Activated CD8-positive, alpha-beta T cell treated with anti-CD3 and anti-CD28 coated beads, Interleukin-2, amount 10 ng/mL, durations not matched to agents 7 days and 5 days (primary cell): ENCODE measurements around the gene CSTA. TPM values are rescaled to one million over a fixed set of nuclear protein-coding genes. Genes with fewer than 3 reads are reported as not detected.

ENCODE experiments used
- ATAC-seq: fragments of 150-1000 bp; cut with Tn5 transposase; one replicate; pipeline ENCODE4 v1.10.0; 2021; ENCODE audit warnings: moderate library complexity
- CTCF ChIA-PET: fragments of 350-600 bp; sonication (Branson Sonifier 250); formaldehyde crosslinking; loops from one replicate; lab custom pipeline; 2021; ENCODE audit warnings: antibody characterized with exemption; lab: Charles Lee
- POLR2A ChIA-PET: fragments of 350-600 bp; sonication (Branson Sonifier 250); formaldehyde crosslinking; loops from one replicate; lab custom pipeline; 2021; ENCODE audit warnings: antibody characterized with exemption; lab: Charles Lee
- DNase-seq: peaks from one replicate; pipeline ENCODE4 v3.0.0-alpha.2; 2020
- H3K27ac Mint-ChIP-seq: one replicate; pipeline ENCODE4 v1.8.0; 2021; ENCODE audit warnings: mild to moderate bottlenecking, mixed read lengths
- H3K27me3 Mint-ChIP-seq: one replicate; pipeline ENCODE4 v1.8.0; 2021; ENCODE audit warnings: low read depth, mixed read lengths
- H3K36me3 Mint-ChIP-seq: one replicate; pipeline ENCODE4 v1.8.0; 2021; ENCODE audit warnings: low read depth, mixed read lengths
- H3K4me1 Mint-ChIP-seq: one replicate; pipeline ENCODE4 v1.8.0; 2021; ENCODE audit warnings: low read depth, mixed read lengths
- H3K4me3 Mint-ChIP-seq: one replicate; pipeline ENCODE4 v1.8.0; 2021; ENCODE audit warnings: mild to moderate bottlenecking, mixed read lengths
- H3K9me3 Mint-ChIP-seq: one replicate; pipeline ENCODE4 v1.8.0; 2022; ENCODE audit warnings: mixed read lengths; ENCODE audit not compliant: insufficient read depth
- total RNA-seq, 2 experiments: library from RNA; stranded (reverse); gene quantifications; one replicate each; pipeline ENCODE4 v1.2.3, GENCODE V29; 2021

The CSTA gene
- total RNA-seq = not detected

GRCh38 chr3:122324871-122325323 lies at the start of gene CSTA:
Gene CSTA (plus strand): TSS chr3:122325248. CDS start chr3:122325293, 45 bp downstream.
- Mint-ChIP-seq H3K4me3 (no peak within 1 kb of the TSS), H3K36me3 (no peaks in the 10 kb centered on the region), H3K27me3 (peaks cover 10% of the 10 kb centered on the region), H3K27ac (no peak within 1 kb of the TSS), H3K9me3 (peaks cover 7% of the 10 kb centered on the region), H3K4me1 (peaks cover 29% of the 10 kb centered on the region)
- CTCF ChIA-PET = no interaction called here
- POLR2A ChIA-PET = no interaction called here
- ATAC-seq = no peak
- no peak for DNase-seq

GRCh38 chr3:122281891-122282290 lies 43.2 kb upstream of the CSTA start:
- no peaks in the 10 kb centered on the region for H3K36me3 Mint-ChIP-seq
- no peak overlapping the region for H3K4me3 Mint-ChIP-seq
- peaks cover 16% of the 10 kb centered on the region for H3K27me3 Mint-ChIP-seq
- no peaks in the 10 kb centered on the region for H3K9me3 Mint-ChIP-seq
- ChIA-PET POLR2A (no interaction called here), CTCF (interaction anchor here (1.0 kb wide), 1 partner anchor 9 kb away, joined by 3 read pairs; no protein-coding TSS in a partner anchor)
- no peaks in the 10 kb centered on the region for H3K4me1 Mint-ChIP-seq
- ATAC-seq (no peak), DNase-seq (no peak)
- H3K27ac Mint-ChIP-seq = no peak overlapping the region

GRCh38 chr3:122283796-122284445 lies 41.1 kb upstream of the CSTA start:
- Mint-ChIP-seq H3K4me1 (no peaks in the 10 kb centered on the region), H3K9me3 (no peaks in the 10 kb centered on the region), H3K27me3 (peaks cover 16% of the 10 kb centered on the region), H3K36me3 (no peaks in the 10 kb centered on the region), H3K27ac (no peak overlapping the region), H3K4me3 (no peak overlapping the region)
- ChIA-PET POLR2A (no interaction called here), CTCF (interaction anchor here (1.1 kb wide), 1 partner anchor 15 kb away, joined by 3 read pairs; no protein-coding TSS in a partner anchor)
- DNase-seq (no peak), ATAC-seq (no peak)

- Mint-ChIP-seq H3K4me3 (no peak overlapping the region), H3K27me3 (peaks cover 16% of the 10 kb centered on the region), H3K9me3 (no peaks in the 10 kb centered on the region), H3K4me1 (no peaks in the 10 kb centered on the region), H3K27ac (no peak overlapping the region), H3K36me3 (no peaks in the 10 kb centered on the region)
- ChIA-PET POLR2A (no interaction called here), CTCF (interaction anchor here (1.1 kb wide), 1 partner anchor 15 kb away, joined by 3 read pairs; no protein-coding TSS in a partner anchor)
- no peak for ATAC-seq
- no peak for DNase-seq
Observed at GRCh38 chr3:122284486-122284885, 40.6 kb upstream of the CSTA start.

GRCh38 chr3:122294359-122294758 lies 30.7 kb upstream of the CSTA start:
- POLR2A ChIA-PET = no interaction called here

GRCh38 chr3:122295266-122296062 lies 29.6 kb upstream of the CSTA start:
- Mint-ChIP-seq H3K27me3 (no peaks in the 10 kb centered on the region), H3K4me3 (no peak overlapping the region), H3K9me3 (no peaks in the 10 kb centered on the region), H3K36me3 (no peaks in the 10 kb centered on the region), H3K27ac (no peak overlapping the region), H3K4me1 (peaks cover 20% of the 10 kb centered on the region)
- peak; percentile 72 for ATAC-seq
- DNase-seq = no peak
- ChIA-PET POLR2A (no interaction called here), CTCF (interaction anchor here (1.2 to 1.7 kb wide), 2 partner anchors 60 to 194 kb away, joined by 4 to 6 read pairs; no protein-coding TSS in a partner anchor)

More at GRCh38 chr3:122294359-122294758, 30.7 kb upstream of the CSTA start:
- Mint-ChIP-seq H3K4me3 (no peak overlapping the region), H3K27ac (no peak overlapping the region), H3K4me1 (peaks cover 21% of the 10 kb centered on the region), H3K36me3 (no peaks in the 10 kb centered on the region), H3K9me3 (no peaks in the 10 kb centered on the region), H3K27me3 (no peaks in the 10 kb centered on the region)
- ATAC-seq = no peak
- DNase-seq = no peak
- CTCF ChIA-PET = interaction anchor here (1.7 kb wide), 1 partner anchor 193 kb away, joined by 5 read pairs; no protein-coding TSS in a partner anchor

- ChIA-PET CTCF (no interaction called here), POLR2A (no interaction called here)
Observed at GRCh38 chr3:122298239-122298638, 26.8 kb upstream of the CSTA start.

GRCh38 chr3:122299215-122299614 lies 25.8 kb upstream of the CSTA start:
- Mint-ChIP-seq H3K4me1 (peaks cover 29% of the 10 kb centered on the region), H3K36me3 (no peaks in the 10 kb centered on the region), H3K27me3 (no peaks in the 10 kb centered on the region), H3K9me3 (no peaks in the 10 kb centered on the region), H3K27ac (no peak overlapping the region), H3K4me3 (no peak overlapping the region)
- POLR2A ChIA-PET = no interaction called here
- DNase-seq (no peak), ATAC-seq (no peak)
- CTCF ChIA-PET = interaction anchor here (0.5 to 2.5 kb wide), 16 partner anchors 11 to 753 kb away, joined by 3 to 56 read pairs (median 4); partner anchors contain the start of gene POLQ

More at GRCh38 chr3:122298239-122298638, 26.8 kb upstream of the CSTA start:
- peaks cover 29% of the 10 kb centered on the region for H3K4me1 Mint-ChIP-seq
- H3K27ac Mint-ChIP-seq = no peak overlapping the region
- ATAC-seq (peak; percentile 60), DNase-seq (peak; percentile 41)
- H3K36me3 Mint-ChIP-seq = no peaks in the 10 kb centered on the region
- no peaks in the 10 kb centered on the region for H3K27me3 Mint-ChIP-seq
- H3K9me3 Mint-ChIP-seq = no peaks in the 10 kb centered on the region
- H3K4me3 Mint-ChIP-seq = no peak overlapping the region

GRCh38 chr3:122299872-122300460 lies 25.1 kb upstream of the CSTA start:
- POLR2A ChIA-PET = interaction anchor here (0.8 kb wide), 1 partner anchor 753 kb away, joined by 4 read pairs; no protein-coding TSS in a partner anchor
- Mint-ChIP-seq H3K36me3 (no peaks in the 10 kb centered on the region), H3K4me1 (peaks cover 29% of the 10 kb centered on the region), H3K27ac (no peak overlapping the region), H3K27me3 (no peaks in the 10 kb centered on the region), H3K9me3 (no peaks in the 10 kb centered on the region), H3K4me3 (no peak overlapping the region)
- DNase-seq (peak; percentile 69), ATAC-seq (no peak)
- CTCF ChIA-PET = interaction anchor here (0.6 to 2.5 kb wide), 27 partner anchors 10 to 757 kb away, joined by 3 to 56 read pairs (median 3); partner anchors contain the start of genes FAM162A and POLQ

GRCh38 chr3:122301063-122301462 lies 24.0 kb upstream of the CSTA start:
- ChIA-PET CTCF (interaction anchor here (0.6 to 2.5 kb wide), 8 partner anchors 11 to 755 kb away, joined by 3 to 20 read pairs (median 9); partner anchors contain the start of gene POLQ), POLR2A (no interaction called here)
- Mint-ChIP-seq H3K27me3 (no peaks in the 10 kb centered on the region), H3K4me1 (peaks cover 29% of the 10 kb centered on the region), H3K36me3 (no peaks in the 10 kb centered on the region), H3K9me3 (no peaks in the 10 kb centered on the region), H3K4me3 (no peak overlapping the region), H3K27ac (no peak overlapping the region)
- no peak for ATAC-seq
- DNase-seq = no peak
